OCI-M2 (cell line): Measurements from ENCODE around the gene DAND5.
"Not testable (repeated sequence)": the region's sequence is repeated elsewhere in the genome, so short reads cannot be mapped to it uniquely, and the experiment has no call there.

Experiments
- DNase-seq: peaks from one replicate; lab custom pipeline; 2025; ENCODE audit not compliant: unreplicated experiment; lab: John Stamatoyannopoulos, UW

The DAND5 gene

DNA sequence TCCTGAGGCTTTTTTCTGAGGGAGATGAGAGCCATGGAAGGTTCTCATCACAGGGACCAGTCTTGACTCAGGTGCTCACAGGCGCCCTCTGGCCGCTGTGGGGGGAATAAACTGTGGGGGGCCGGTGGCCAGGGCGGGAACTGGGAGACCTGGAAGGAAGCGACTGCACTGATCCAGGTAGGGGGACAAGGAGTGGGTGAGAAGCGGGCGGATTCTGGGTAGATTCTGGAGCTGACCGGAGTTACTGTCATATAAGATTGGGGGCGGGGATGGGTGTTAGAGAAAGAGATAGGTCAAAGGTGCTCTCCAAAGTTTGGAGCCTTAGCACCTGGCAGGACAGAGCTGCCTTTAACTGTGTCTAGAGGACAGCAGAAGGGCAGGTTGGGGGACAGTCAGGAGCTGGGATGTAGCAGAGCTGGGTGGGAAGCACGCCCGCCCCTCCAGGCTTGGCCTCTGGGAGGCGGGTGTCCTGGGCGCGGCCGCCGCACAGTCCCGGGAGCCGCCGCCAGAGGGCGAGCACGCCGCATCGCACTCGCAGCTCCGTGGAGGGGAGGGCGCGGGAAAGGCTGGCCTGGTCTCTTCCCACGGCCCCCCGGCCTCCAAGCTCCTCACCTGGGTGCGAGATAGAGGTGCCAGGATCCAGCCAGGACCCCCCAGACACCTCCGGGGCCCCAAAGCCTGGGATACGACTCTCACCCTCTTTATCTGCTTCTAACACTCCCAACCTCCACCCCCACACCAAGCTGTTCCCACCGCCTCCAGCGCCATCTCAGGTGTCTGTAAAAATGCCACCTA, 4.2 kb upstream of the DAND5 start:
- no peak for DNase-seq

DNA sequence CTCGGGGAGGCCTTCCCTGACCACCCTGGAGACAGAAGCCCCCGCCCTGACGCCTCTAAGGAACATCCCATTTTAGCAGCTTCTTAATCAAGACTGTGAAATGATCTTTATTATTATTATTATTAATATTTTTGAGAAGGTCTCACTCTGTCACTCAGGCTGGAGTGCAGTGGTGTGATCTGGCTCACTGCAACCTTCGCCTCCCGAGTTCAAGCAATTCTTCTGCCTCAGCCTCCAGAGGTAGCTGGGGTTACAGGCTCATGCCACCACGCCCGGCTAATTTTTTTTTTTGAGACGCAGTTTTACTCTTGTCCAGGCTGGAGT, 3.6 kb upstream of the DAND5 start:
- no peak for DNase-seq

DNA sequence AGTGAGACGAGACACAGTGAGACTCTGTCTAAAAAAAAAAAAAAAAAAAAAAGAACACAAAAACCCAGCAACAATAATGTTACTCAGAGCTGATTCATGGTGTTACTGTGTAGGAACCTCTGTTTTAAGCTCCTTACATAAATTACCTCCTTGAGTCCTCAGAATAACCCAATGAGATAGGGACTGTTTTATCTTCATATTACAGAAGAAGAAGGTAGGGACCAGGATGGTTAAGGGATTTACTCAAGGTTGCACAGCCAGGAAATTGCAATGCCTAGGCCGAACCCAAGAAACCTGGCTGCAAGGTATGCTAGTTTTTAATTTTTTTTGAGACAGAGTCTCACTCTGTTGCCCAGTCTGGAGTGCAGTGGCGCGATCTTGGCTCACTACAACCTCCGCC, 1.5 kb upstream of the DAND5 start:
- DNase-seq, result no peak

DNA sequence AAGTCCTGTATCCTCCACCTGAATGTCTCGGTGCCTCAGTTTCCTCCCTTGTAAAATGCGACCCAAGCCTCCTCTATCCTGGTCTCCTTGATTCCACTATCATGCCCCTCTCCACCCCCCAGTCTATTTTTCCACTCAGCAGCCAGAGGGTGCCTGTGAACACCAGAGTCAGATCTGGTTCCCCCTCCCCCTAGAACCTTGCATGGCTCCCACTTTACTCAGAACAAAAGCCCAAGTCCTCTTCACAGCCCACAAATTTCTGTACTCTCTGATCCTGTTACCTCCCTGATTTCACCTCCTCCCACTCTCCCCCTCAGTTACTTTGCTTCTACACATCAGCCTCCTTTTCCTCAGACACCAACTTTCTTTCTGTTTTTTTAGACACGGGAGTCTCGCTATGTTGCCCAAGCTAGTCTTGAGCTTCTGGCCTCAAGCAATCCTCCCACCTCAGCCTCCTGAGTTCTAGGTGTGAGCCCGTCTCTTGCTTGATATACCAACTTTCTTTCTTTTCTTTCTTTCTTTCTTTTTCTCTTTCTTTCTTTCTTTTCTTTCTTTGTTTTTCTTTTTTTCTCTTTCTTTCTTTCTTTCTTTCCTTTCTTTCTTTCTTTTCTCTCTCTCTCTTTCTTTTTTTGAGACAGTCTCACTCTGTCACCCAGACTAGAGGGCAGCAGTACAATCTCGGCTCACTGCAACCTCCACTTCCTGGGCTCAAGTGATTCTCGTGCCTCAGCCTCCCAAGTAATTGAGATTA, 869 bp downstream of the DAND5 start:
- DNase-seq, result no peak

DNA sequence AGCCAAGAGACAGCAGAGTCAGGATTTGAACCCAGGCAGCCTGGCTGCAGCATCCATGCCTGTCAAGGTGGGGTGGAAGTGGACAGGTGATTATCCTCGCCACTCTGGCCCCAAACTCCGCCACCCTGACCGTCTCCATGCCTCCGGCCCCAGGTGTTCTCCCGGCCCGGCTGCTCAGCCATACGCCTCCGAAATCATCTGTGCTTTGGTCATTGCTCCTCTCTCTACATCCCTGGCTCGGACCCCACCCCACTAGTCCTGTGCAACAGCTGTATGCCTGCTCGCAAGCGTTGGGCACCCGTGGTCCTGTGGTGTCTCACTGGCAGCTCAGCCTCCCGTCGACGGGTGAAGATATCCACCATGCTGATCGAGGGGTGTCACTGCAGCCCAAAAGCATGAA, 3.9 kb downstream of the DAND5 start:
- DNase-seq, result no peak

DNA sequence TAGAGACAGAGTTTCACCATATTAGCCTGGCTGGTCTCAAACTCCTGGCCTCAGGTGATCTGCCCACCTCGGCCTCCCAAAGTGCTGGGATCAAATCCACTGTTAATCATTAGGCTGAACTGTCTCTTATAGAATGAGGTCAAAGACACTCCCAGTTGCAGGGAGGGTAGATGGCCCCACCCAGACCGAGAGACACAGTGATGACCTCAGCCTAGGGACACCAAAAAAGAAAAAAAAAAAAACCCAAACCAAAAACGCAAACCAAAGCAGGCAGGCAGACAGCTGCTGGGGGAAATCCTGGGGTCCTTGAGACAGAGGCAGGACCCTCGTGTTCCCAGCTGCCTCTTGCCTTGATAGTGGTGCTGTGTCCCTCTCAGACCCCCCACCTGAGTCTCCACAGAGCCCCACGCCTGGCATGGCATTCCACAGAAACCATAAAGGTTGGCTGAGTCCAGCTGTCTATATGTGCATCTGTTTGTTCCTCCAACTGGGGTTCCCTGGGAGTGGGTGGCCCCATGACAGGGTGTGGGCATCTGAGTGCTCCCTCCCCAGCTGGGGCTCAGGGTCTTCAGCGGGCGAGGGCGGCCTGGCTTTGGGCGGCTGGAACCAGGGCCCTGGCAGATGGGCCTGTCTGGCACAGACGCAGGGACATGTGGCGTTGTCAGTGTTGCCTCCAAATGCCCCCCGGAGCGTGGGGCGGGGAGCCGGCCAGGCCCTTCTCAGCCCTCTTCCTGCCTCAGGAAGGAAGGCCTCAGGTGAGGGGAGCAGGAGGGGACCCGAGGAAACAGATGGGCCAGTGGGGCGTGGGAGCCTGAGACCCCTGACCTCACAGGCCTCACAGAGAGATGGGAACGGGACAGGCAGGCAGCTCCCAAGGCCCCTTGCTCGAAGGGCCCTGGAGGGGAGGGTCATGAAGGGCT, 5.2 kb downstream of the DAND5 start:
- no peak for DNase-seq

DNA sequence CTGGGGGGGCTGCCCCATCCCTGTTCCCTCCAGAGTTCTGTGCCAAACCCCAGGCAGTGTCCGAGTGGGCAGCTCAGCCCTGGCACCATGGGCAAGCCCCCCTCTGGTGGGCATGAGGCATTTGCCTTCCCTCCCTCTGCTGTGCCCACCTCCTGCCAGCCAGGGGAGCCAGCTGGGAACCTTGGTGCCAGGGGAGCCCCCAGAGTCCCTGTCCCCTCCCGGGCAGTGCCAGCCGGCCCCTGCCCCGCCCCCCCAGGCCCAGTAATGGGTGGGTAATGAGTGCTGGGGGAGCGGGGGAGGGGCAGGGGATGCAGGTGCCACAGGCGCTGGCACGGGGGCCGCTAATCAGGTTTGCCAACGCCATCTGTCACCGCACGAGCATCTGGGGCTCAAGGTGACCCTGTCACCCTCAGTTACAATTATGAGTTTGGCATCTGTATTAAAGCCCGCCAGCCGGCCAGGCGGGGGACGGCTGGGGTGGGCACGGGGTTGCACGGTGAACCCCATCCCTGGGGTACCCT, 5.9 kb downstream of the DAND5 start:
- no peak for DNase-seq

DNA sequence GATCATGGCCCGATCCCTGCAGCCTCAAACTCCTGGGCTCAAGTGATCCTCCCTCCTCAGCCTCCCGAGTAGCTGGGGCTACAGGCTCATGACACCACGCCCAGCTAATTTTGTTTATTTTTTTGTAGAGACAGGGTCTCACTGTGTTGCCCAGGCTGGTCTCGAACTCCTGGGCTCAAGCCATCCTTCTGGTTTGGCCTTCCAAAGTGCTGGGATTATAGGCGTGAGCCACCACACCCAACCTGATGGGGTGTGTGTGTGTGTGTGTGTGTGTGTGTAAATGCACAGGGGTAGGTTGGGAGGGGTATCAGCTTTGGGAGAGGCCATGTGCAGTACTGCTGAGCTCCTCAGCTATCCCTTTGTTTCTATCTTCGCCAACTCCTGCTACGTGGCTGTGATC, 6.7 kb downstream of the DAND5 start:
- DNase-seq, result not testable (repeated sequence)

DNA sequence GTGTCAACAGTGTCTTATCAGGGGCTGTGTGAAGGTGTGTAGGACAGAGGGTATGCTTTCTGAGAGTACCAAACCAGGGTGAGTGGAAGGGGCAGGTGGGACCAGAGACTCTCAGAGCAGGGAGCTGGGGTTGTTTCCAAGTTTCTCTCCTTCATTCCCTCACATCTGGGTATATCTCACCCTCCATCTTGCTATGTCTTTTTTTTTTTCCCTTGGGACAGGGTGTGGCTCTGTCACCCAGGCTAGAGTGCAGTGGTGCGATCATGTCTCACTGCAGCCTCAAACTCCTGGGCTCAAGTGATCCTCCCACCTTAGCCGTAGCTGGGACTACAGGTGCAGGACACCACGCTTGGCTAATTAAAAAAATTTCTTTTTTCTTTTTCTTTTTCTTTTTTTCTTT, 10.6 kb downstream of the DAND5 start:
- no peak for DNase-seq

DNA sequence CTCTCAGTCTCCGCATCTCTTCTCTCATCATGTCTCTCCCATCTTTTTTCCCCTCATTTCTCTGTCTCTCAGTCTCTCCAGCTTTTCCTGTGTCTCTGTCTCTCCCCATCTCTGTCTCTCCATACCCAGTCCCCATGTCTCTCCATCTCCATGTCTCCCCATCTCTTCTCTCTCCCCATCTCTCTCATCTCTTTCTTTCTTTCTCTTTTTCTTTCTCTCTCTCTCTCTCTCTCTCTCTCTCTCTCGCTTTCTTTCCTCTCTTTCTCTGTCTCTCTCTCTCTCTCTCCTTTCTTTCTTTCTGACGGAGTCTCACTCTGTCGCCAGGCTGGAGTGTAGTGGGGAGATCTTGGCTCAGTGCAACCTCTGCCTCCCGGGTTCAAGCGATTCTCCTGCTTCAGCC, 13.3 kb downstream of the DAND5 start:
- DNase-seq, result no peak

DNA sequence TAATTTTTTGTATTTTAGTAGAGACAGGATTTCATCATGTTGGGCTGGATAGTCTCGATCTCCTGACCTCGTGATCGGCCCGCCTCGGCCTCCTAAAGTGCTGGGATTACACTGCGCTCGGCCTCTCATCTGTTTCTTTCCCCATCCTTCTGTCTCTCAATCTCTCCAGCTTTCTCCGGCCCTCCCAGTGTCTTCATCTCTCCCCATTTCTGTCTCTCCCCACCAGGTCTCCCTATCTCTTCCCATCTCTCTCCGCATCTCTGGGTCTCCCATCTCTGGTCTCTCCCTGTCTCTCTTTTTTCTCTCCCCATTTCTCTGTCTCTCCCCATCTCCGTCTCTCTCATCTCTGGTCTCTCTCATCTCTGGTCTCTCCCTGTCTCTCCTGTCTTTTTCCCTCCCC, 13.7 kb downstream of the DAND5 start:
- no peak for DNase-seq

DNA sequence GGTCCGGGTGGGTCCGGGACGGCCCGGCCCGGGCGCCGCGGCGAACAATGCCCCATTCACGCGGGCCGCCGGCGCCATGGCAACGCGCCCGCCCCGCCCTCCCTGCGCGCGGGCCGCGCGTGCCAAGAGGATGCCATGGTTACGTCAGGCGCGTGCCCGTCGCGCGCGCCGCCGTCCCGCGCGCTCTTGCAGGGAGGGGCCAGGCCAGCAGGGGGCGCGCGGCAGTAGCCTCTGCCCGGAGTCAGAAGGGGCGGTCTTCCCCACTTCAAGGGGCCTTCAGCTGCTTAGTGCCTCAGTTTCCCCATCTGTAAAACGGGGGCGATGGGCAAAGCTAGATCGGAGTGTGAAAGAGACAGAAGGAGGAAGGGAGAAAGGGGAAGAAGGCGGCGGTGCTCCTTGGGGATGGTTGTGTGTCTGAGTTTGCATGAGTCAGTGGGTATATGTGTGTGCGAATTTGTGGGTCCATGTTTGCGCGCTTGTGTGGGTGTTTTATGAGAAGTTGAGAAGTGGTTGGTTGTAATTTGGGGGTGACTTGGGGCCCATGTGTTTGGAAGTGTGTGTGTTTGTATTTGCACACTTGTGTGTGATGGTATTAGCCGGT, 14.3 kb downstream of the DAND5 start:
- no peak for DNase-seq

DNA sequence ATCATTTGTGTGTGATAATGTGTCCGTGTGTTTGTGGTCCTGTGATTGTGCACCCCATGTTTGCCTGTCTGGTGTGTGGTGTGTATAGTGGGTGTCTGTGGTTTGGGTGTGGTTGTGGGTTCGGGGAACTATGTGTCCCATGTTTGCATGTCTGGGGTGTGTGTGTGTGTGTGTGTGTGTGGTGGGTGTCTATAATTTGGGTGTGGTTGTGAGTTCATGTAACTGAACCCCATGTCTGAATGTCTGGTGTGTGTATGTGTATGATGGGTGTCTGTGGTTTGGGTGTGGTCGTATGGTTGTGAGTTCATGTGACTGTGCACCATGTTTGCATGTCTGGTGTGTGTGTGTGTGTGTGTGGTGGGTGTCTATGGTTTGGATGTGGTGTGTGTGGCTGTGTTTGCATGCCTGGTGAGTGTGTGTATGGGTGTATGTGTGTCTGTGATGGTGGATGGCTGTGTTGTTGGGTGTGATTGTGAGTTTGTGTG, 14.8 kb downstream of the DAND5 start:
- no peak for DNase-seq

DNA sequence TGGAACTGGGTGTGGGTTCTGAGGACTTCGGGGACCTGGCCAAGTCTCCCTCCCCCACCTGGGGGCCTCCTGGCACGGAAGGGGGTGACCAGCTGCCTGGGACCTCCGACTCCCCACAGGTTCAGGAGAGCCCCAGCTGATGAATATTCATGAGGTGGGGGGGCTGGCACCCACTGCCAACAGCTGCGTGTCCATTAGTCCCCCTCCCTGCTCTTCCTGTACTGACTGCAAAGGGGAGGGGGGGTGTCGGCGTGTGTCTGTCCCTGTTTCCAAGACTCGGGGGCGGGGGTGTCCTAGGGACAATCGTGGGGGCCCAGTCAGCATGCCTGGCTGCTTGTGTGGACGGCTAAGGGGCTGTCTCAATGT, 15.3 kb downstream of the DAND5 start:
- no peak for DNase-seq

DNA sequence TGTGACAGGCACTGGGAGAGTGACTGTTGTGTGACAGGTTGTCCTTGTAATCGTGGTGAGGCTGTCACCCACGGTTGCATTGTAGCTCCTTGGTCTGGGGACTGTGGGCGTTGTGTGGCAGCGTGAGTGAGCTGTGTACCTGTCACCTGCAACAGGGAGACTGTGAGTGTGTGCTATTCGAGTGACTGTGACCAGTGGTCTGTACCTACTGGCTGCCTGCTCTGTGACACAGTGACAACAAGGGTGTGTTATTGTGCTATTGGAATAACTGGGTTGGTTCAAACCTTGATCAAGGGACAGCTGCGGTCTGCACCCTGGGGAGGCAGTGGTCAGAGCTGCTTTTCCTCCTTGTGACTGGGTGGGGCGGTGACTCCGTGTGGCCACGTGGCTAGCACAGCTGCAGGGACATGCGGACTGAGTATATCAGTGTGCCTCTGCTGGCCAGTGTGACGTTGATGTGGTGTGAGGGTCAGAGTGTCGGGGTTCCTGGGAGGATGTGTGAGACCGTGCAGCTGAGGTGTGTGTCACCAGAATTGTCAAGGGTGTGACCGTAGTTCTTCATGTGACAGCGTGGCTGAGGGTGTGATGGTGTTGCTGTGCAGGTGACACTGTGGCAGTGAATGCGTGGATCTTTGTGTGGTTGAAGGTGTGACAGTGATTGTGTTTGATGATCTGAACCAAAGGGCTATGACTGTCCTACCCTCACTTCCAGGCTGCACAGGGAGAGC, 15.8 kb downstream of the DAND5 start:
- no peak for DNase-seq

DNA sequence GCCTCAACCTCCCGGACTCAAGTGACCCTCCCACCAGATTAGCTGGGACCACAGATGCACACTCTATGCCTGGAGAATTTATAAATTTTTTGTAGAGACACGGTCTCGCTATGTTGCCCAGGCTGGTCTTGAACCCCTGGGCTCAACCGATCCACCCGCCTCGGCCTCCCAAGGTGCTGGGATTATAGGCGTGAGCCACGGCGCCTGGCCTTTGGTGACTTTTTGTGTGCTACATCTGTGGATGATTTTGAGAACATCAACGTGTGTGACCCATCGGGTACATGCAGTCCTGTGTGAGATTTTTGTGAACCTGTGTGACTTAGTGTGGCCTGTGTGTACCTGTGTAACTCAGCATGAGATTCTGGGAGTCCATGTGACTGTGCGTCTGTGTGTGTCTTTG, 17.4 kb downstream of the DAND5 start:
- DNase-seq, result no peak

DNA sequence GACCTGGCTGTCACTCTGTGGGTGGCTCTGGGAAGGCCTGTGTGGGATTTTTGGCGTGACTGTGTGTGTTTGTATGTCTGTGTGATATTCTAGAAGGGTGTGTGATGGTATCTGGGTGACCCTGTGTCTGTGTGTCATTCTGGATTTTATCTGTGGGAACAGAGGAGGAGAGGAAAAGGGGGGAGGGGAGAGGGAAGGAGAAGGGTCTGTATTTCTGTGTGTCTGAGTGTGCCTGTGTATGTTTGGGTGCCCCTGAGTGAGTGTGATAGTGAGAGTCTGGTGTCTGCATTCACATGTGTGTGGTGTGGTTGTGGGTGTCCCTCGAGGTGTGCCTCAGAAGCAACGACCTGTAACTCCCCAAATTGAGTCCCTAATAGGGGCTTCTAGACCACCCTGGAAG, 17.8 kb downstream of the DAND5 start:
- DNase-seq, result no peak

DNA sequence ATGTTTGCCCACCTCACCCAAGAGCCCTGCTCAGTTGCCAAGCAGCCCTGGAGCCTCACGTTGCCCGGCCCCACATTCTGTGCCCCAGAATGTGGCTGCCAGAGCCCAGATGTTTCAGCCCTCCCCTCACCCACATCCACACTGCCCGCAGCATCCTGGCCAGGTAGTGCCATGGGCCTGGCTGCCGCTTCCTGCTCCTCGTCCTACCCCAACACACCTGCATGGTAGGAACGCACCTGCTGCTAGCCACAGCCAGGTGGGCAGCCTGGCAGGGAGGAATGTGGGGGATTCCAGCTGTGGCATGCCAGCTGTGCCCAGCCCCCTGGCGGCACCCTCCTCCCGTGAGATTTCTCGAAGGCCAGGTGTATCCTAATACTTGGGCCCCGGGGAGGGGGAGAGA, 18.4 kb downstream of the DAND5 start:
- DNase-seq, result no peak

DNA sequence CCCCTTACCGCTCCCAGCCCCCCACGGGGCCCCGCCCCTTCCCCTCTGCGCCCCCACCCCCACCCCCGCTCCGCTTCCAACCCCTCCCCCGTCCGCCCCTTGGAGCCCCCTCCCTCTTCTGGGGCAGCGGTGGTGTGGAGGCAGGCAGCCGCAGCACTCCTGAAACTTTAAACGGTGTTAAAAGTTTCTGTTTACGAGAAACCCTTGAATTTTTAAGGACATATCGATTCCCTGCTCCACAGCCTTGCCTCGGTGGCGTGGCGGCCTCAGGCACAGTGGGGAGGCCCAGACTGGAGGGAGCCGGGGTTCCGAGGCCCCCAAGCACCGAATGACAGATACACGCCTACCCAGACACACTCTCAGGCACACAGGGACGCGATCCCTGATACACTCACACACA, 21.1 kb downstream of the DAND5 start:
- no peak for DNase-seq

DNA sequence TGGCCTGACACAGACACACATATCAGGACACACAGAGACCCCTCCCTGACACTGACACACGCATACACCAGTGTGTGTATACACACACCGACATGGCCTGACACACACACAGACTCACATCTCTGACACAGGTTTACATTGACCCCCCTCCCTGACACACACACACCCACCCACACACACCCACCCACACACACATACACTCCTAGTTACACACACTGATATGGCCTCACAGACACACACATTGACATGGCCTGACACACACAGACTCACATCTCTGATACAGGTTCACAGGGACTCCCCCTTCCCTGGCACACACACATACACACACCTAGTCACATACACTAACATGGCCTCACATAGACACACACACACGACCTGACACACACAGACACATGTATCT, 21.5 kb downstream of the DAND5 start:
- no peak for DNase-seq
